GM19397 (cell line): Measurements from ENCODE around the gene SULT1A2.
"Not testable (repeated sequence)": the region's sequence is repeated elsewhere in the genome, so short reads cannot be mapped to it uniquely, and the experiment has no call there.

Experiments
- ATAC-seq: cut with Tn5 transposase; IDR thresholded peaks from one replicate; pipeline ENCODE4 v1.9.1; 2021; ENCODE audit warnings: mild to moderate bottlenecking, moderate library complexity; ENCODE audit not compliant: unreplicated experiment

SULT1A2 gene

DNA sequence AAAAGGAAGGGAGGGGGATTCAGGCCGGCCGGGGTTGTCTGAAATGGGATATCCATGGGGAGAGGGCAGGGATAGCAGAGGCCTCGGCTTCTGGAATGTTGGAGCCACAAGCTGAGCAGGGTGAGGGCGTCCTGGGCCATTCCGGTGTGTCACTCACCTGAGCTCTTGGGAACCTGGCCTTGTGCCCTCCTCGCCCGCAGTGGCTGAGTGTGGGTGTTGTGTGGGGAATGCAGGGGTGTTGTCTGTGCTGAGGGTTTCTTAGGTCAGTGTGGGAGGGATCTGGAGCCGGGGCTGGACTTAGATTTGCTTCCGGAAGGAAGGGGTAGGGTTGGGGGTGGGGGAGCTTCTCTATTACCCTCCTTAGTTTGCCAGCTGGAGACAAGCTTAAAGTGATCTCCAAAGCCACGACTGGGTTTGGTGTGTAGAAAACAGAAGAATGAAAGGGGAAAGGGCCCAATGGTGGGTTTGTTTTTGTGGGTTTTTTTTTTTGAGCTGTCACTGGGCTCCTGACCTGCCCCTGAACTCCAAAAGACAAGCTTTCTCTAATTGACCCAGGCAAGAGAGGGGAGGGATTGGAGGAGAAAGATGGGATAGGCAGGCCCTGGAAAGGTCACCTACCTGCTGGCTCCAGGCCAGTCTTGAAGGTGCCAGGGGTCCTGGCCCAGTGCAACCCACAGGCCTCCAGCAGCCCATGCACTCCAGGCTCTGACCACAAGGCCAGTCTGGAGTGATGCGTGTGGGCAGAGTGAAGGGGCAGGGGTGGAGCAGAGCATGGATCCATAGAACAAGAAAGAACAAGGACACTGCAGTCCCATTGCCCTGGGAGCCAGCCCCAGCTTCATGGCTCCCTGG, at the start of gene SULT1A2:
TSS of gene SULT1A2 (minus strand) at position 211 of the 852 bp plus-strand sequence. CDS start 1,120 bp downstream, outside the sequence.
- no peak for ATAC-seq

DNA sequence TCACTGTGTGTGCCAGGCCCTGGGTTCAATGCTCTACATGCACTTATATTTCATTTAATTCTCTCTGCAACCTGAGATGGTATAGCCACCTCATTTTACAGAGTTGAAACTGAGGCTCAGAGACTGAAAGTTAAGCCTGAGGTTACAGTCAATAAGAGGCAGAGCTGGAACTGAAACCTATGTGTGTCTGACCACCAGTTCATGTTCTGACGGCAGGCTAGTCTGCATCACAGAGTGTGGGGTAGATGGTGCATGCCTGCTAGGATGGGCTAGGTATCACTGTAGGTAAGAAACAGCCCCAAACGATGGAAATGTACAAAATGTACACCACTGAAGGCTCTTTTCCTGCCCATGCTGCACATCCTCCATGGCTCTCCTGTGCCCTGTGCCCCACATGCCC, 43.1 kb upstream of the SULT1A2 start:
- ATAC-seq: not testable (repeated sequence)

DNA sequence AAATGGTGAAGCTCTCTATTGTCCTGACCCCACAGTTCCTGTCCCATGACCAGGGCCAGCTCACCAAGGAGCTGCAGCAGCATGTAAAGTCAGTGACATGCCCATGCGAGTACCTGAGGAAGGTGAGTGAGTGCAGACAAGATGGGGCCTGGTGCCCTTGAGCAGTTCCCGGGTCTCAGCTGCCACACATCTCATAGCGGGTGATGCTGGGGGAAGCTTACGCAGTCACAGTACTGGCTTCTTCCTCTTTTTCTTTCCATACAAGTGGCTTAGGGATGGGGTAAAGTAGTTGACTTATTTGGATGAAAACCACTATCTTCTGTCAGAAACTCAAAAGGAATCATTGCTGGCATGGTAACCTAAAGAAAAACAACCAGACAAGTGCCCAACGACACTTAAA, 41.5 kb upstream of the SULT1A2 start:
- not testable (repeated sequence) for ATAC-seq

DNA sequence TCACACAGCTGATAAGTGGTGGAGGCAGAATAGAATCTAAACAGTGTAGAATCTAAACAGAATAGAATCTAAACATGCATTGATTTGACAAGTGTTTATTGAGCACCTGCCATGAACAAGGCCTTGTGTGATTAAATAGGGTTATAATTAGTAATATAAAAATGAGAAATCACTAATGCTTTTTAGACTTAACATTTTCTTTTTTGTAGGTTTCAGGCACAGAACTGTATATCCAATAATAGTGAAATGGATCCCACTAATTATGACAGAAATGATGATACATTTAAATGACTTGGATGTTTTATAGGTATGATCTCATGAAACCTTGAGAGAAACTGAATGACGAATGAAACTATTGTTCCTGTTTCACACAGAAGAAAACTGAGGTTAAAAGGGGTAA, 40.9 kb upstream of the SULT1A2 start, which contains the start of gene NPIPB8:
TSS of gene NPIPB8 (plus strand) at position 301 of the 400 bp plus-strand sequence. CDS start 296 bp downstream, outside the sequence.
- ATAC-seq: not testable (repeated sequence)

DNA sequence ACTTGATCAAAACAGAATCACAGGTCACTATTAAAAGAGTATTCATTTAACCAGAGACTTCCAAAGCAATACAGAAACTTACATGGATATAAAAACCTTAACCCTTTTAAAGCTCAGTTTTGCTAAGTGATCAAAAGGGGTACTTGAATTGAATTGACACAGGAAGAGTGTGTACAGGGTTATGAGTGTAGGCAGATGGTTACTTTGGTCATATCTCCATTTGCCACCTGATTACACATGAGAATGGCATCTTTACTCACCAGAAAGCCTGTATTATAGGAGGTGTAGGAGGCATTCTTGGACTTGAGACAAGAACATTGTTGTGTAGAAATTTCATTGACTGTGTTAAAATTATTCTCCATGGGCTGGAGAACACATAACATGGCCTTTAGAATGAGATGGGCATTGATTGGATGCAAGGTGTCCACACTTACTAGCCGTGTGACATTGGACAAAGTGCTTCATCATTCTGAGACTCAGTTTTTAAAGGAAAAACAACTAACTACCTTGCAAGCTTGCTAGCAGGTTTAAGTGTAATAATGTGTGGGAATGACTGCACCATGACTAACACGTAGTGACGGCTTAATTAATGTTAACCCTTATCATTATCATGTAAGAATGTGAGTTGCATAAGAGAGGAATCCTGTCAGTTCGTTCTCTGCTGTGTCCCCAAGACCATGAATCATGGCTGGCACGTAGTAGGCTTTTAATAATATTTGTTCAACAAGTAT, 39.4 kb upstream of the SULT1A2 start:
- ATAC-seq: not testable (repeated sequence)

DNA sequence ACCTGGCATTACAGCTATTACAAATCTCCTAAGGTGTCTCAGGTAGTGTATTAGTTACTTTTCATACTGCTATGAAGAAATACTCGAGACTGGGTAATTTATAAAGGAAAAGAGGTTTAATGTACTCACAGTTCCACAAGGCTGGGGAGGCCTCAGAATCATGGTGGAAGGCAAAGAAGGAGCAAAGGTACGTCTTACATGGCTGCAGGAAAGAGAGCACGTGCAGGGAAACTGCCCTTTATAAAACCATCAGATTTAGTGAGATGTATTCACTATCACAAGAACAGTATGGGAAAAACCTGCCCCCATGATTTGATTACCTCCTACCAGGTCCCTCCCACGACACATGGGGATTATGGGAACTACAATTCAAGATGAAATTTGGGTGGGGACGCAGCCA, 34.1 kb upstream of the SULT1A2 start:
- ATAC-seq: not testable (repeated sequence)

DNA sequence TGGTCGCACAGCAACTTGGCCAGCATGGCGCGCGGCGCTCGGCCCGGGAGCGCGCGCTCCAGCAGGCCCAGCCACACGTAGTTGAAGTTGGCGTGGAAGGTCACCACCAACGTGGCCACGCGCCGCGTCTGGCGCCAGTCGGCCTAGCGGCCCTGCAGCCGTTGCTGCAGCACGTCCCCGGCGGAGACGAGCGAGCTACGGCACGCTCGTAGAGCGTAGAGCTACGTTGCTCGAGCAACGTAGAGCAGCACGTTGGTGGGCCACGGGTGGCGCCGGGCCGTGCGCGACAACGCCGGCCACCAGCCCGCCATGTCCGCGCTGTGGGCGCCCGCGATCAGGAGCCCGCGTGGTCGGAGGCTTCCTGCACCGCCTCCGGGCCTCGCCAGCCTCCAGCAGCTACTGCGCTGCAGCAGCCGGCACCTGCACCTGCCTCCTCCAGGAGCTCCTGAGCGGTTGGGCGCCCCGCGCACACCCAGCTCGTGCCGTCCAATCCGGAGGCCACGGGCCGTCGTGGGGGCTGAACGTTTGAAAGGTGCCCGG, 26.4 kb upstream of the SULT1A2 start:
- peak; percentile 58 for ATAC-seq

DNA sequence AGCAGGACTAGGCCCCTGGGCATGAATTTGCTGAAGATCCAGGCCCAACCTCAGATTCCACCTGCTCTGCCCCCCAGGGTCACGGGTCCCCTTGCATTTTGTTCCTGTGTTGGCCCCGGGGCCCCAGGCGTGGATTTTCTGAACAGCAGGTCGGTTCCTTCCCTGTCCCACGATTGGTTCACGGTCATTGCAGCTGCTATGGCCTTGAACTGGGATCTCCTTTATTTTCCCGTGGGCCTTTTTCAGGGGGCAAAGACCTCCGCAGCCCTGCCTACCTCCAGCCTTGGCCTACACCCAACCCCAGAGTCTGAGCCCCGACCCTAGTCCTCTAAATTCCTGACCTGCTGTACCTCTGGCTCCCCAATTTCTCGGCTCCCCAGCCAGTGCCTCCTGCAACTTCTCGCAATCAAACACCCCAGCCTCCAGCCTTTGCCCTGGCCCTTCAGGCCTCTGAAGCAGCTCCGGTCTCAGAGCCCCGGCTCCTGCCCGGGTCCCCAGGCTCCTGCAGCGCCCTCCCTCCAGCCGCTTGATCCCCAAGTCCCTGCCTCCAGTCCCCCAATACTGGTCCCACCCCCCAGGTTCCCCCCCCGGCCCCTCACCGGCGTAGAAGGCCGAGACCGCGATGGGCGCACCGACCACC, 25.8 kb upstream of the SULT1A2 start:
- ATAC-seq: not testable (repeated sequence)

DNA sequence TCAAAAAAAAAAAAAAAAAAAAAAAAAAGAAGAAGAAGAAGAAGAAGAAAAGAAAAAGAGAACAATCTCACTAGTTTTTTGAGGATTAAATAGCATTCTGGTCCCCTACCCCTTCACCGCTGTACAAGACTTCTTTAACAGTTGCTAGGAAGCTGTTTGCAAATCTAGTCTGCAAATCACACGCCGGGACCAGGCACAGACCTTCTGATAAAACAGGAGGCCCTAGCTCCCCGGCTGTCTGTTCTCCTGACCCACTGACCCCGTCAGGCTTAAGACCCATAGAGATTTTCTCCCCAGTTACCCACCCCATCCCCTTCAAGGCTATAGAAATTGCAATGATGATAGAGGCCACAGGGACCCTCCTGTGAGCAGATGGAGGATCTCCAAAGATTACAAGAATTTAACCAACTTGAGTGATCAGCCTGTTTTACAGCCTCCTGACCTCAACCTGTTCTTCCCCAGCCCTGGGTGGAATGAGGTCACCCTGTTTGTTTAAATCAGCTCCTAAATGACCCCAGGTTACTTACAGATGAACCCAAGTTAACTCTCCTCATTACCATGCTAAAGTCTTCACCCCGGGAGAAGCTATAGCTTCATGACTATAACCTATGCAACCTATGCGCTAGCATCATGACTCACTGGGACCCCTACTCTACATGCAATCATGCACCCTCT, 24.8 kb upstream of the SULT1A2 start:
- ATAC-seq: no peak

DNA sequence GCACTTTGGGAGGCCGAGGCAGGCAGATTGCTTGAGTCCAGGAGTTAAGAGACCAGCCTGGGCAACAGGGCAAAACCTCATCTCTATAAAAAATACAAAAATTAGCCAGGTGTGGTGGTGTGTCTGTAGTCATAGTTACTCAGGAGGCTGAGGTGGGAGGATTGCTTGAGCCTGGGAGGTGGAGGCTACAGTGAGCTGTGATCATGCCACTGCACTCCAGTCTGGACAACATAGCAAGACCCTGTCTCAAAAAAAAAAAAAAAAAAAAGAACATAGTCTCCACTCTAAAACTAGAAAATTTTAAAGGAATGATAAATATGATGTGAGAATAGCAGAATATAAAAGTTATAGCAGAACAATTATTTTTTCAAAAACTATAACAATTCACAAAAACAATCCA, 23.5 kb upstream of the SULT1A2 start:
- not testable (repeated sequence) for ATAC-seq

DNA sequence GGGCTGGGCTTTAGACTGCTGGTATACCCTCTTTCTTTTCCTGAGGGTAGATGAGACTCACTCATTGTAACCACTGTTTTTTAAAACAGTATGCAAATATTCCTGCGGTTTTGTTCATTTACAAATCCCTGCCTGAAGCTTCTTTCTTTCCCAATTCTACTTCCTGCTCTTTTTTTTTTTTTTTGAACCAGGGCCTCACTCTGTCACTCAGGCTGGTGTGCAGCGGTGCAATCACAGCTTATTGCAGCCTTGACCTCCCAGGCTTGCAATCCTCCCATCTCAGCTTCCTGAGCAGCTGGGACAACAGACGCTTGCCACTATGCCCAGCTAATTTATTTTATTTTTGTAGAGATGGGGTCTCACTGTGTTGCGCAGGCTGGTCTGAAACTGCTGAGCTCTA, 21.0 kb upstream of the SULT1A2 start:
- ATAC-seq: no peak

DNA sequence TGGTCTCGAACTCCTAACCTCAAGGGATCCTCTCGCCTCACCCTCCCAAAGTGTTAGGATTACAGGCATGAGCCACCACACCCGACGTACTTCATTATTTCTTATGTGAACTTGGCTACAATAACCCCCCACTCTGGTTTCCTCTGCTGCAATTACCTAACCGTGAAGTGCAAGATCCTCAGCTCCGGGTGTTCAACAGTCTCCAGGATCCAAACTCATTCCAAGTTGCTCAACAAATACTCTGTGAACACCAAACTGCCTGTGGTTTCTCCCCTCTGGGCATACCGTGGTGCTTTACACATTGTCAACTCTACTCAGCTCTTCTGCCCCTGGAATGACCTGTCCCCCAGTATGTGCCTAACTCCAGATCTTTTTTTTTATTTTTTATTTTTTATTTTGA, 19.8 kb upstream of the SULT1A2 start:
- no peak for ATAC-seq

DNA sequence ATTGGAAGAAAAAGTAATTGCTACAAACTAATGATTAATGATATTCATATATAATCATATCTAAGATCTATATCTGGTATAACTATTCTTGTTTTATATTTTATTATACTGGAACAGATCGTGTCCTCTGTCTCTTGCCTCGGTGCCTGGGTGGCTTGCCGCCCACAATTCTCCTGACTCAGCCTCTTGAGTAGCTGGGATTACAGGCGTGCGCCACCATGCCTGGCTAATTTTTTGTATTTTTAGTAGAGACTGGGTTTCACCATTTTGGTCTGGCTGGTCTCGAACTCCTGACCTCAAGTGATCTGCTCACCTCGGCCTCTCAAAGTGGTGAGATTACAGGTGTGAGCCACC, 19.4 kb upstream of the SULT1A2 start:
- not testable (repeated sequence) for ATAC-seq

DNA sequence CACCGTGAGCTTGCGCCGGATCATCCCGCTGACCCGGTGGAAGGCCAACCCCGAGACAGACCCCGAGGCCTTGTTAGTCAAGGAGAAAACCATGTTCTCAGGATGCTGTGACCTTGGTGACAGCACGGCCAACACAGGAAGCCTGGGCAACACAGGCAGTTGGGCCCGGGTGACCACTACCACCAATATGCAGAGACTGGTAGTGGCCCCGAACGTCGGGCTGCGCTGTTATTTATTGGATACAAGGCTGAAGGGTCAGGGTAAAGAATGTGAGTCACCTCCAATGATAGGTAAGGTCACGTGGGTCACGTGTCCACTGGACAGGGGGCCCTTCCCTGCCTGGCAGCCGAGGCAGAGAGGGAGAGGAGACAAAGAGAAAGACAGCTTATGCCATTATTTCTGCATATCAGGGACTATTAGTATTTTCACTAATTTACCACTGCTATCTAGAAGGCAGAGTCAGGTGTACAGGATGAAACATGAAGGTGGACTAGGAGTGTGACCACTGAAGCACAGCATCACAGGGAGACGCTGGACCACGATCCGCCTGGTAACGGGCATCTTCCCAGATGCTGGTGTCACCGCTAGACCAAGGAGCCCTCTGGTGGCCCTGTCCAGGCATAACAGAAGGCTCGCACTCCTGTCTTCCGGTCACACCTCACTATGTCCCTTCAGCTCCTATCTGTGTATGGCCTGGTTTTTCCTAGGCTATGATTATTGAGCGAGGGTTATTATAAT, 18.8 kb upstream of the SULT1A2 start:
- not testable (repeated sequence) for ATAC-seq

DNA sequence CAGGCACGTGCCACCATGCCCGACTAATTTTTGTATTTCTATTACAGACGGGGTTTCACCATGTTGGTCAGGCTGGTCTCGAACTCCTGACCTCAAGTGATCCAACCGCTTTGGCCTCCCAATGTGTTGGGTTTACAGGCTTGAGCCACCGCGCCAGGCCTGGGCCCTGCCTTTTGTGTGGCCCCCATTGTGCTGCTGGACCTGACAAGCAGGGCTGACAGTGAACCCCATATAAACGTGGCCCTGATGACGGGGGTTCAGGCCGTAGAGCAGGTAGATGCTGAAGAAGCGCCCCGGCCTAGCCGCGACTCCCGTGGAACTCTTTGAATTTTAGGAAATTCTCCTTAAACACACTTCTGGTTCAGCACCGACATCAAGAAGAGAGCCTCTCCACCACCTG, 17.7 kb upstream of the SULT1A2 start:
- ATAC-seq: not testable (repeated sequence)

DNA sequence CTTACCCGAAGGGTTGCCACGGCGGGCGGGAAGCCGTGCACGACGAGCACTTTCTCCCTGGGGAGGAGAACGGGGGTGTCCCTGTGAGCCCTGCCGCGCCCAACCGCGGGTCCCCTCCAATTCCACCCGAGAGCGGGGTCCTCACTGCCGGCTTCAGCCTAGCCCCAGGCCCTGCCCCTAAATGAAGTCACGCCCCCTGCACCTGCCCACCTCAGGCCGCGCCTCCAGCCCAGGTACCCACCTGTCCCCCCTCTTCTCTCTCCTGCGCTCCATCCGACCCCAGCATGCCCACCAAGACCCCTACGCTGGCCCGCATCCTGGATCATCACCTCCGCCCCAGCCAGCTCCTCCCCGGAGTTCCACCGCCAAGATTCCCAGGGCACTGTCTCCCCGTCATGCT, 17.1 kb upstream of the SULT1A2 start:
- not testable (repeated sequence) for ATAC-seq

DNA sequence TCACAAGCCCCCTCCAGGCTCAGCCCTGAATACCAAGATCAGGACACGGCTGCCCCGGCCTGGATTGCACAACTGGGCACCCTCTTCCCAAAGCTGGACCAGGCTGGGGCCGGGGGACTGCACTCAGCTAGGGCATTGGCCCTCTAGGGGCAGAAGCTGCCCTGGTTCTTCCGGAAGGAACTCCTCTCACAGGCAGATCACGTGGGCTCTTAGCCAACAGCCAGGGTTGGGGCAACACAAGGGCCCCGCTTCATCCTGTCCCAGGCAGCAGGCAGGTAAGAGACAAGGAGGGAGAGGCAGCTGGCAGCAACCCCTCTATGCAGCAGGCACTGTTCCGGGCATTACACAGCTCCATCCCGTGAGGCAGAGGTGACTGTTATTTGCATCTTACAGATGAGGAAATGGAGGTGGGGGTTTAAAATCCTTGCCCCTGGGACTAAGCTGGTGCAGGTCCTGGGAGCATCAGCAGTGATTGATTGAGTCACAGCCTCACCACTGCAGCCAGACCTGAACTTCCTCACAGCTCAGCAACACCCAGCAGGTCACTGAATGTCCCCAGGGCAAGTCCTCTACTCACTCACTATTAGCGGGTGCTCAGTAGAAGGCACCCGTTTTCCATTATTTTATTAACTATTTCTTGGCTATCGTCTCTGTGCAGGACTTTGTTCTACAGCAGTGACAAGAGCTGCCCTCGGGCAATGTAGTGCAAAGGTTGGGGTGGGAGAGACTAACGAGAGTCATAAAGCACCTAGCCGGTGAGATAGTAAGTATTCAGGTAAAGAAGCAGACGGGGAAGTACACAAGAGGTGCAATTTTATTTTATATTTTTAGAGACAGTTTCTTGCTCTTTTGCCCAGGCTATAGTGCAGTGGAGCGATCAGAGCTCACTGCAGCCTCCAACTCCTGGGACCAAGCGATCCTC, 15.8 kb upstream of the SULT1A2 start:
- ATAC-seq: peak; percentile 72

DNA sequence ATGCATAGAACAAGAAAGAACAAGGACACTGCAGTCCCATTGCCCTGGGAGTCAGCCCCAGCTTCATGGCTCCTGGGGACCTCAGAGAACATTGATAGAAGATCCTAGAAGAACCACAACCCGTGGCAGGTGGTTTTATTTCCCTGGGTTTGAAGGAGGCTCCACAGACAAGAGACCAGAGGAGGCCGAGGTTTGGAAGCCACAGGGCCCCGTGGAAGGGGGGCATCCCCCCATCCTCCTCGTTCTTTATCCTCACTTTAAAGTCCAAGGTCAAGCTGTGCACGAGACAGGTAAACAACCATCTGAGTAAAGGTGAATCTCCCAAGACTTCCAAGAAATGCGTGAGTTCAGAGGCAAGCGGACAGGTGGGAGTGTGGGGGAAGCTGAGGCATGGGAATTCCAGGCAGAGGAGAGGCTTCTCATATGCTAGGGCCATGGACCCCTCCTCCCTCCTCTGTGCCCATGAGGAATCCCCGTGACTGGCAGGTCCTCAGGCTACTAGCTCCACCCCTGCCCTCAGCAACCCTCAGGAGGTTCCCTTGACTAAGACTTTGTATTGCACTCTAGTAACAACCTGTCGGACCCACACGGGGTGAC, 13.8 kb upstream of the SULT1A2 start:
- no peak for ATAC-seq
